Endothelial cell of umbilical vein (primary cell): ENCODE data around the gene GNPDA1.

Experiments
- CTCF ChIP-seq, 2 donors: IDR thresholded peaks; 1 replicate in 1 of 2; 2 replicates in 1 of 2; pipeline ENCODE4 v1.5.1; 2011; ENCODE audit warnings: low read length in 2 of 2, mild to moderate bottlenecking in 2 of 2, moderate library complexity in 2 of 2, control low read depth in 1 of 2, inconsistent platforms in 1 of 2, low read depth in 1 of 2; ENCODE audit not compliant: insufficient read depth in 1 of 2; ENCODE audit errors: extremely low read depth in 1 of 2
- EZH2 ChIP-seq: IDR thresholded peaks from 2 replicates; pipeline ENCODE4 v1.6.1; 2012; ENCODE audit warnings: borderline replicate concordance, low read depth, mild to moderate bottlenecking, moderate library complexity, low read length, inconsistent platforms; ENCODE audit not compliant: severe bottlenecking
- FOS ChIP-seq: IDR thresholded peaks from 2 replicates; pipeline ENCODE4 v1.6.1; 2011; ENCODE audit warnings: mild to moderate bottlenecking, low read length, moderate library complexity, borderline replicate concordance; ENCODE audit not compliant: insufficient read depth
- GATA2 ChIP-seq: IDR thresholded peaks from 2 replicates; pipeline ENCODE4 v1.7.0; 2011; ENCODE audit warnings: low read depth, mild to moderate bottlenecking, moderate library complexity, mixed read lengths, low read length; ENCODE audit not compliant: insufficient read length, insufficient read depth
- JUN ChIP-seq: IDR thresholded peaks from 2 replicates; pipeline ENCODE4 v1.6.1; 2011; ENCODE audit warnings: borderline replicate concordance, low read depth; ENCODE audit not compliant: insufficient read length, insufficient read depth
- MYC ChIP-seq: IDR thresholded peaks from one replicate; pipeline ENCODE4 v1.6.1; 2011; ENCODE audit warnings: mild to moderate bottlenecking, low read depth, low read length
- POLR2A ChIP-seq: IDR thresholded peaks from 2 replicates; pipeline ENCODE4 v1.6.1; 2012; ENCODE audit warnings: low read depth, mild to moderate bottlenecking, control low read depth, low read length
- POLR2AphosphoS5 ChIP-seq: IDR thresholded peaks from 2 replicates; pipeline ENCODE4 v1.6.1; 2012; ENCODE audit warnings: low read depth, mild to moderate bottlenecking, control low read depth, low read length, moderate library complexity; ENCODE audit not compliant: insufficient read depth
- TF ChIP-seq, protein P1 (sequence below): IDR thresholded peaks from 2 replicates; pipeline ENCODE4 v1.6.1; 2011; ENCODE audit not compliant: insufficient read depth, insufficient read length

DNA sequence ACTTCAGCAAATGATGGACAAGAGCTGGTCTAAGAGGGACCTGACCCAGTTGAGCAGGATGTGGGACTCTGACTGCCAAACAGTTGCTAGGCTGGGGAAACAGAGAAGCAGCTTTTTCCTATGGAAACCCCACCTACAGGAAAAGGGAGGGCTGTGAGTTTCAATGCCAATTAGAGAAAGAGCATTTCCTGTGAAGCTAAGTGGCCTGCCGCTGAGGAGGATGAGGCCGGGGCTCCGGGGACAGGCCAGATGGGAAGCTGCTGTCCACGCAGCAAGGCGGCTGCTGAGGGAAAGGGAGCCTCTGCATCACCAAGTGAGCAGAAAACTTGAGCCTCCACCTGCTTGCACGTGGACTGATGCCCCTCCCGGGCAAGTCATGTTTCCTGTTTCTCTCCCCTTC, 54.7 kb downstream of the GNPDA1 start, which contains the start of gene PCDH12:
- TF ChIP-seq POLR2A (peak; percentile 78), CTCF (IDR thresholded peaks at IDR 0.05; ENCODE audit: extremely low read depth in 1 of 2, insufficient read depth in 1 of 2, low read depth in 1 of 2, low read length in 2 of 2) (no peak), POLR2AphosphoS5 (peak; percentile 43), FOS (no peak), EZH2 (no peak), JUN (no peak), MYC (no peak), GATA2 (no peak)
- TF ChIP-seq, protein P1, sequence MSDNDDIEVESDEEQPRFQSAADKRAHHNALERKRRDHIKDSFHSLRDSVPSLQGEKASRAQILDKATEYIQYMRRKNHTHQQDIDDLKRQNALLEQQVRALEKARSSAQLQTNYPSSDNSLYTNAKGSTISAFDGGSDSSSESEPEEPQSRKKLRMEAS: no peak
